Adipose tissue (tissue), 3 donors: Measurements from ENCODE around the gene HSD17B13. TPM values are rescaled to one million over a fixed set of nuclear protein-coding genes. Genes with fewer than 3 reads are reported as not detected.

ENCODE experiments used
- H3K27ac ChIP-seq: one replicate; pipeline ENCODE4 v1.5.1; 2013; ENCODE audit warnings: low read depth, low read length
- WGBS, 3 donors: extraction: QIAGEN DNeasy Blood & Tissue Kit; methylation state at CpG; one replicate each; pipeline ENCODE4 v1.1.7; 2013; 5-methylcytosine and 5-hydroxymethylcytosine counted together
- polyA plus RNA-seq, 3 donors: library from polyadenylated mRNA; stranded (reverse); fragments of 200-250 nt; gene quantifications; one replicate each; pipeline ENCODE4 v1.2.3, GENCODE V29; 2013
- donor health status: healthy with polysubstance abuse.
- donor health status: Bipolar disorder and iron deficiency.
- donor health status: healthy.

HSD17B13 gene
- polyA plus RNA-seq, 3 donors: 0.34 to 1.6 (median 0.40) TPM

DNA sequence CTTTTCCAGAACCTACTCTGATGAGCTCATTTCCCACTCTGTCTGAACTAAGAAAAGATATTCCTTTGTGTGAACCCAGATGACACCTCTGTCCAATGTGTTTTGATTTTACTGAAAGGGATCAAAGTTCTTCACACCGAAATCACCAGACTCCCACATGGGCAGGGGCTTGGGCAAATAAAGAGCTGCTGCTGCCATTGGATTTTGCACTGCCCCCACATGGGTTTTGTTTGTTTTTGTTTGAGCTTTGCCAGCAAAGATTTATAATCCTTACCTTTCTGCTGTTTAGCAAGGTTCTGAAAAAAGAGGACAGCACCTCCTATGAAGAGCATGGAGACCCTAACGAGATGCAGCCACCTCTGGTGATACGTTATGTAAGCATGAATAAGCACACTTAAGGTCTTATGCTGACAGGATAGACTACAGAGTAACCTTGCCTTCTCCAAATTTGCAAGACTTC, 44.3 kb downstream of the HSD17B13 start:
- WGBS, 3 donors: 57 to 72% (median 60%) methylated on average over 3 of the region's 3 CpGs

DNA sequence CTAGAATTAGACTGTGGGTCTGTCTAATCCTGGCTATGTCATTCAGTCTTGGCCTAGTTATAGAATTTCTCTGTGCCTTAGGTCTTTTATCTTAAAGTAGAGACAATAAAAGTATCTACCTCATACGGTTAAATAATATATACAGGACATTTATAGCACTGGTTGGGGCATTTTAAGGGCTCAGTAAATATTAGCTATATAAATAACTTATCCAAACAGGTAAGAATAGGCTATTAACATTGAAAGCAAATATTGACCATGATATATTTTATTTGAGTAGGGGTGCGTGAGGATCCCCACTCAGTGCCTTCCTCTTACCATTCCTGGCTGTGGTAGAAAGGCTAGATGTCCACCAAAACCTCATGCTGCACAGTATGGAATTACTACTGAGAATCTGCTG, 47.4 kb downstream of the HSD17B13 start:
- WGBS, 3 donors: 45 to 96% (median 90%) methylated on average over 2 of the region's 2 CpGs
- H3K27ac ChIP-seq: no peak overlapping the region

More for the DNA sequence above, 44.3 kb downstream of the HSD17B13 start:
- no peak overlapping the region for H3K27ac ChIP-seq

DNA sequence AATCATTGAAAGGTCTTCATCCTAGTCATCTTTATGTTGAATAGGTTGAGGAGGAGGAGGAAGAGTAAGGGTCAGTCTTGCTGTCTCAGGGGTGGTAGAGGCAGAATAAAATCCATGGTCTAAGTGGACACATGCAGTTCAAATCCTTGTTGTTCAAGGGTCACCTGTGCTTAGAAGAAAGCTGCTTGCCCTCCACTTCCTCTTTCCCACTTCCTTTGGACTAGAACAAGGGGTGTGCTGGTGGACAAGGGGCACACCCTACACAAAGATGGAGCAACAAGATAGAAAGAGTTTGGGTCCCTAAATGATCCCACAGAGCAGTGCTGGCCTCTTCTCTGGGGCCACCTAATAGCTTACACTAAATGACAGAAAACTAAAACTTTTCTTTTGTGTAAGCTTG, 47.9 kb downstream of the HSD17B13 start:
- no peak overlapping the region for H3K27ac ChIP-seq

DNA sequence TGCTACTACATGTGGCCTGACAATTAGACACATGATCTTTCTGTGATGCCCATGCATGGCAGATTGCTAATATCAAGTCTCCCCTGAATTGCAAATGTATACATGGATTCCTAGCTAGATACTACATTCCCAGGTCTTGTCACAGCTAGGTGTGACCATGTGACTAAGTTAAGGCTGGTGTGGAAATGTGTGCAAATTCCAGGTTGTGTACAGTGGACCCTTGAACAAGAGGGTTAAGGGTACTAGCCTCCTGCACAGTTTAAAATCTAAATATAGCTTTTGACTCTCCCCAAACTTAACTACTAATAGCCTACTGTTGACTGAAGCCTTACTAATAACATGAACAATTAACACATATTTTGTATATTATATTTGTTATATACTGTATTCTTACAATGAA, 48.4 kb downstream of the HSD17B13 start:
- no peak overlapping the region for H3K27ac ChIP-seq

DNA sequence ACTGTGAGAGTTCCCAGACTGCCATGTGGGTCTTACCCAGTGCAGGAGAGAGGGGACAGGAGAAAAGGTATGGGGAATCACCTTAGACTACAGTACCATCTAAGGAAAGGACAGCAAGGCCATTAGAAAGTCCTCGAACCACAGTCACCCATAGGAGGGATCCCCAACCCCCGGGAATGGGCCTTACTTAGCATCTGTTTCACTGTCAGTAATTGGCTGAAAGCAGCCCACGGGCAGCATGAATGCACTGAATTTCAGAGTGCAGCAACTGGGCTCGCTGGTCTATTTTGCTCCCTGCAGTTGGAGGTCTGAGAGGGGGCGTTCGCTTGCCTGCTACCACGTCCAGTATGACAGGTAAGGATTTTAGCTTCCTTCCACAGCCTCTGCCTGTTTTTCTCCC, 51.9 kb downstream of the HSD17B13 start:
- no peak overlapping the region for H3K27ac ChIP-seq
- WGBS, 3 donors: 75 to 91% (median 81%) methylated on average over 7 of the region's 7 CpGs

DNA sequence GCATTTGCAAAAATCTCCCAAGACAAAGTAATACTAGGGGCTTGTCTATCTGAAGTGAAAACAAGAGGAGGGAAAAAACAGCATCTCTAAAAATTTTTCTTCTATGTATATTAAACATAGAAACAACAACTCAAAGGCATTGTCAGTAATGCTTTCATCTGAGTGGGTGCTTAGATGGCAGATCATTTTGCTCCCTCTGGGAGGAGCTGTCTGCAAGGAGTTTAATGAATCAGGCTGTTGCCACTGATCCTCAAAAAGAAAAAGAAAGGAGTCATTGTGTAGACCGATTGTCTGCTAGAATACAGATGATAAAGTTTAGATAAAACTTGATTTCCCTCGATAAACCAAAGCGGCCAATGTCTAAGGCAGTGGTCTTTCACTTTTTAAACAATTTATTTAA, 52.5 kb downstream of the HSD17B13 start:
- WGBS, 3 donors: 35 to 64% (median 56%) methylated on average over 3 of the region's 3 CpGs
- H3K27ac ChIP-seq: no peak overlapping the region

DNA sequence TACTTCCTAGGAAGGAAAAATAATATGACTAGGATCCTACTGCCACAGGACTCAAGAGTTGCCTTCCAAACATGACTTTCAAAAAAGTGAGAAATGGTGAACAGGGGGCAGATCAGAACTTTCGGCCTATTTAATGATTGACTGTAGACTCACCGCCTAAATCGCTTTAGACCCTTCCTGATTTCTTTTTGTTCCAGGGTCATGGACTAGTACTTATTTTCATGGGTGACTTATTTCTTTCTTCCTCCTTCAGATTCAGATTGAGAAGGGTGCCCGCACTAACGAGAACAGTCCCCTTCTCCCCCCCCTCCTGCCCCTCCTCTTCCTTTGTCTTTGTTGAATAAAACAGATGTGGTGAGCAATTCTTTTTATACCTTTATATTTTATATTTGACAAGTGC, 54.3 kb downstream of the HSD17B13 start:
- WGBS, 3 donors: 83 to 91% (median 84%) methylated on average over 5 of the region's 5 CpGs
- H3K27ac ChIP-seq: no peak overlapping the region

DNA sequence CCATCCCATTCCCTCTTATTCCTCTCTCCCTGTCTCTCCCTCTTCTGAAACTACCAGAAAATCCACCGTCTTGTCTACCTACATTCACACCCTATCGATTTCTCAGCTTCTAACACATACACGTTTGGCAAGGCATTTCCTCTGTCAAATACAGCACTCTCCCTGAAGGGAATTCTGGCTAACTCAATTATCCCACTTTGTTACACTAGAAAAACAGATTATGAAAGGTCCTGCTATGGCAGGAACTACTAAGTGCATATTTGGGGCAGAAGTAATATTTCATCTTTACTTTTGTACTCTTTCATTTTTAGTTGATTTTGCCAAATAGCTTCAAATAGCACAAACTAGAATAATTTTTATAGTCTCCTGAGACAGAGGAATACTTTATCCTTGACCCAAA, 55.7 kb downstream of the HSD17B13 start:
- WGBS, 3 donors: 47 to 66% (median 62%) methylated on average over 3 of the region's 3 CpGs
- H3K27ac ChIP-seq: no peak overlapping the region

DNA sequence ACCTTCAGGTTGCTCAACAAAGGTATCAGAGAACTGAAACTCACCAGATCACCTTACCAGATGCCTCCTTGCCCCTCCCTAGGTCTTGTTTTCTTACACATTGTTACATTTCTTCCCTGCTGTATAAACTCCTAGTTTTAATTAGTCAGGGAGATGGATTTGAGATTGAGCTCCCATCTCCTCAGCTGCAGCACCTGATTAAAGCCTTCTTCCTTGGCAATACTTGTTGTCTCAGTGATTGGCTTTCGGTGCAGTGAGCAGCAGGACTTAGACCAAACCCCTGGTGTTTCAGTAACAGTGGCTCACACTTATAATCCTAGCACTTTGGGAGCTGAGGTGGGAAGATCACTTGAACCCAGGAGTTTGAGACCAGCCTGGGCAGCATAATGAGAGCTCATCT, 59.8 kb downstream of the HSD17B13 start:
- WGBS, 3 donors: 88 to 98% (median 91%) methylated on average over 1 of the region's 1 CpG
- no peak overlapping the region for H3K27ac ChIP-seq

DNA sequence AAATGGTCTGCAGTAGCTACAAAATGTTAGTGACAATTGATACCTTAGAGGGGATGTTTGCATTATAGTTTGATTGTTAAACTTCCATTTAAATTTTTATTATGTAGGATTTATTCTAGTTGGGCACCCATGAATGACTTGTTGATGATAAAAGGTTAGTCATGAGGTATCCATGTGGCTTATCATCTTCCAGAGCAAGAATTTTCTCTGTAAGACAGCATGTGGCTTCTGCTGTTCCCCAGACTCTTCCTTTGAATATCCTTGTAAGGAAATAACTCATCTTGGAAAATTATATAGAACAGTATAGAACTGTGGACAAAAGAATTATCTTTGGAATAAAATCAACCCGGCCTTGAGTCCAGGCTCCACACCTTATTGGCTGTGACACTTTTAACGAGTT, 62.2 kb downstream of the HSD17B13 start:
- H3K27ac ChIP-seq: no peak overlapping the region
- WGBS, 3 donors: 93 to 96% (median 95%) methylated on average over 2 of the region's 2 CpGs

DNA sequence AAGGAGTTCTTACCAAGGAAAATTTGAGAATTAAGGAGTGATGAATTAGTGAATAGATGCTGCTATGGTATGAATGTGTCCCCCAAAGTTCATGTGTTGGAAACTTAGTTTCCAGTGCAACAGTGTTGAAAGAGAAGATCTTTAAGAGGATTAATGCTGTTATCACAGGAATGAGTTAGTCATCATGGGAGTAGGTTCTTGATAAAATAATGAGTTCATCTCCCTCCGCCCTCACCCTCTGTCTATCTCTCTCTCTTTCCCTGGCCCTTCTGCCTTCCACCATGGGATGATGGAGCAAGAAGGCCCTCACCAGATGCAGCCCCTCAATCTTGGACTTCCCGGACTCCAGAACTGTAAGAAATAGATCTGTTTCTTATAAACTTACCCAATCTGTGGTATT, 64.0 kb downstream of the HSD17B13 start:
- no peak overlapping the region for H3K27ac ChIP-seq
- WGBS, 3 donors: 90 to 95% (median 91%) methylated on average over 2 of the region's 2 CpGs

DNA sequence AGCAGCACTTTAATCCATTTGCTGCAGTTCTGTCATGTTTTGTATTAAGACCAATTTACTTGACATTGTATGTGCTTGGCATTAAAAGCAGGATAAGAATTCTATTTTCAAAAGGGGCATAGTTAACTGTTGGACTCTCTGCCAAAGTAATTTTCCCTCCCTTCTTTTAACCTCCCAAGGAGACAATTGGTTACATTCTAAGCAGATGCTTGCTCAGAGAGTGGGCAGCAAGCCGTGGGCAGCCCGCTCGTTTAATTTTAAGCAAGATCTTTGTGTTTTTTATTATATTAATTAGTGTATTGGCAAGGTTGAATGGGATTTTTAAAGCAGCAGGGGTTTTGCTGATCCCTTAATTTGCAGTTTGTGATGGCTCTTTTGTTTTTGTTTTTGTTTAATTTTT, 65.2 kb downstream of the HSD17B13 start:
- WGBS, 3 donors: 42 to 77% (median 61%) methylated on average over 3 of the region's 3 CpGs
- no peak overlapping the region for H3K27ac ChIP-seq

DNA sequence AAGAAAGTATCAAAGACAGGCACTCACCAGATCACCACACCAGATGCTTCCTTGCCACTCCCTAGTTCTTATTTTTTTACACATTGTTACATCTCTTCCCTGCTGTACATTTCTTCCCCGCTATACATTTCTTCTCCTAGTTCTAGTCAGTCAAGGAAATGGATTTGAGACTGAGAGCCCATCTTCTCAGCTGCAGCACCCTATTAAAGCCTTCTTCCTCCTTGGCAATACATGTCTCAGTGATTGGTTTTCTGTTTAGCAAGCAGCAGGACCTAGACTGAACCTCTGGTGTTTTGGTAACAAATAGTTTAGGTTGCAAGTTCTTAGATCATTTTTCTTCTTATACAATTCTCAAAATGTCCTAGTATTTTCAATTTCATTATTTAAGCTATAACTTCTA, 66.9 kb downstream of the HSD17B13 start:
- no peak overlapping the region for H3K27ac ChIP-seq
- WGBS, 3 donors: 96 to 97% (median 97%) methylated on average over 1 of the region's 1 CpG

Other genes starting within 250 kb of the HSD17B13 start
- gene KLHL8, start 102.3 kb downstream of the HSD17B13 start, polyA plus RNA-seq: 1 to 10 TPM; 2.9 to 8.8 (median 5.7) TPM
- gene HSD17B11, start 68.3 kb upstream of the HSD17B13 start, polyA plus RNA-seq: 10 to 100 TPM; 38.0 to 68.6 (median 38.4) TPM
- gene NUDT9, start 99.7 kb upstream of the HSD17B13 start, polyA plus RNA-seq: 10 to 100 TPM; 21.8 to 35.4 (median 27.9) TPM
- 100 to 1,000 TPM; 144 to 416 (median 337) TPM for gene SPARCL1, start 206.5 kb upstream of the HSD17B13 start, polyA plus RNA-seq